ENCODE results near the gene PRKG1. TPM values are rescaled to one million over a fixed set of nuclear protein-coding genes. Genes with fewer than 3 reads are reported as not detected.

The PRKG1 gene
- total and polyA plus RNA-seq, 2 of the 4 experiments (the other 2 are of a cell fraction), result 3.5 to 18.3 TPM

DNA sequence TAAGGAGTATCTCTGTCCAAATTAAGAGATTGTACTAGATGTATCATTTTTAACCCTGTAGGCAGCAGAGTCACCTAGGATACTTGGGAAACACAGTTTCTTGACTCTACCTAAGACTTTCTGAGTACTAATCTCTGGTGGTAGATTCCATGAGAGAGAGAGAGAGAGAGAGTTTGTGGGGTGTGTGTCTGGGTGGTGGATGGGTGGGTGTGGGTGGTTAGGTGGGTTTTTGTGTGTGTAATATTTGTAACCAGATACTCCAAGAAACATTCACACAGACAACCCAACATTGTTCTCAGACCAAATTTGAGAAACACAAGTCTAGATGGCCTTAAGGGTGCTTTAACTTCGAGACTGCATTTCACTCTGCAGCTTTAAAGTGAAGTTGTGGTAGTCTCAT lies 215.2 kb downstream of the PRKG1 start:
- Histone ChIP-seq H4K20me1 (ENCODE audit: insufficient read depth, low read length) (no peaks in the 10 kb centered on the region; the same call in 1 of the 2 replicates), H2BK20ac (ENCODE audit: low read depth, low read length) (no peak overlapping the region), H4K5ac (ENCODE audit: low read depth, low read length) (no peak overlapping the region), H3K9me3 (ENCODE audit: control insufficient read depth, insufficient read depth, low read length) (no peaks in the 10 kb centered on the region), H3K4me3 (ENCODE audit: insufficient read depth, low read depth, low read length) (no peak overlapping the region), H3K27me3 (ENCODE audit: control insufficient read depth, insufficient read depth, low read length) (no peaks in the 10 kb centered on the region), H3K23ac (ENCODE audit: low read depth, low read length) (no peak overlapping the region), H3K27ac (ENCODE audit: insufficient read depth, low read length) (no peak overlapping the region), H2AK9ac (replicated peaks; ENCODE audit: low read depth, low read length, poor library complexity) (no peak overlapping the region), H3K79me1 (ENCODE audit: low read depth in 1 of 2, low read length in 2 of 2) (peaks cover 14 to 24% of the 10 kb centered on the region in 2 experiments), H3K4ac (ENCODE audit: low read depth, low read length) (no peak overlapping the region), H3K36me3 (ENCODE audit: control insufficient read depth, insufficient read depth, low read length) (peaks cover 1% of the 10 kb centered on the region; the same call in 1 of the 2 replicates), H3K18ac (ENCODE audit: low read depth, low read length) (no peak overlapping the region), H2BK5ac (ENCODE audit: low read depth, low read length, poor library complexity, severe bottlenecking) (no peak overlapping the region), H2AFZ (replicated peaks; ENCODE audit: low read length, poor library complexity) (no peak overlapping the region), H3K14ac (replicated peaks; ENCODE audit: low read depth, low read length) (no peak overlapping the region), H2BK120ac (ENCODE audit: low read depth, low read length) (no peak overlapping the region), H3K56ac (ENCODE audit: extremely low read depth, insufficient read depth, low read length) (no peak overlapping the region), H3K4me1 (ENCODE audit: control insufficient read depth, insufficient read depth, low read length) (no peaks in the 10 kb centered on the region), H4K91ac (ENCODE audit: insufficient read depth, low read depth, low read length) (no peak overlapping the region), H4K8ac (ENCODE audit: low read depth in 2 of 2, low read length in 2 of 2) (no peak overlapping the region), H3K4me2 (ENCODE audit: low read depth, low read length) (no peak overlapping the region), H2AK5ac (ENCODE audit: low read depth, low read length) (no peak overlapping the region), H2BK15ac (ENCODE audit: low read depth, low read length) (no peak overlapping the region), H3K9me1 (ENCODE audit: insufficient read depth, low read length) (no peaks in the 10 kb centered on the region), H3K9ac (ENCODE audit: low read depth, low read length) (no peak overlapping the region)
- BruUV-seq (replicated peaks), result no TSS peak
- POLR2A ChIA-PET (ENCODE audit: unreplicated experiment), result no interaction called here
- DNase-seq, result no peak
- WGBS, 2 experiments (ENCODE audit: extremely low coverage in 2 of 2, insufficient read length in 1 of 2), result no CpG with 5 or more reads among the region's 1 CpG
- dilution Hi-C loops (cut with HindIII; ENCODE audit: low sequenced_read_pairs, unreplicated experiment) (no loop called here), in situ Hi-C loops (cut with MboI; ENCODE audit: low sequenced_read_pairs) (no loop called here), intact Hi-C loops (cut with micrococcal nuclease) (no loop called here)
- TF ChIP-seq FOS (IDR thresholded peaks at IDR 0.05; ENCODE audit: low read depth, low read length) (no peak), SMC3 (IDR thresholded peaks at IDR 0.05; ENCODE audit: low read depth, low read length) (no peak), MAZ (IDR thresholded peaks at IDR 0.05; ENCODE audit: borderline replicate concordance, low read depth, low read length) (no peak), BHLHE40 (IDR thresholded peaks at IDR 0.05; ENCODE audit: low read depth, low read length) (no peak), NFE2L2 (IDR thresholded peaks at IDR 0.05; ENCODE audit: low read depth, low read length) (no peak), MAFK (IDR thresholded peaks at IDR 0.05; ENCODE audit: low read depth, low read length) (no peak), RAD21 (IDR thresholded peaks at IDR 0.05; ENCODE audit: low read length) (no peak), POLR2A (IDR thresholded peaks at IDR 0.05; ENCODE audit: low read depth, low read length) (no peak), RCOR1 (IDR thresholded peaks at IDR 0.05; ENCODE audit: insufficient replicate concordance, low read length) (no peak)
- TF ChIP-seq, protein P1, sequence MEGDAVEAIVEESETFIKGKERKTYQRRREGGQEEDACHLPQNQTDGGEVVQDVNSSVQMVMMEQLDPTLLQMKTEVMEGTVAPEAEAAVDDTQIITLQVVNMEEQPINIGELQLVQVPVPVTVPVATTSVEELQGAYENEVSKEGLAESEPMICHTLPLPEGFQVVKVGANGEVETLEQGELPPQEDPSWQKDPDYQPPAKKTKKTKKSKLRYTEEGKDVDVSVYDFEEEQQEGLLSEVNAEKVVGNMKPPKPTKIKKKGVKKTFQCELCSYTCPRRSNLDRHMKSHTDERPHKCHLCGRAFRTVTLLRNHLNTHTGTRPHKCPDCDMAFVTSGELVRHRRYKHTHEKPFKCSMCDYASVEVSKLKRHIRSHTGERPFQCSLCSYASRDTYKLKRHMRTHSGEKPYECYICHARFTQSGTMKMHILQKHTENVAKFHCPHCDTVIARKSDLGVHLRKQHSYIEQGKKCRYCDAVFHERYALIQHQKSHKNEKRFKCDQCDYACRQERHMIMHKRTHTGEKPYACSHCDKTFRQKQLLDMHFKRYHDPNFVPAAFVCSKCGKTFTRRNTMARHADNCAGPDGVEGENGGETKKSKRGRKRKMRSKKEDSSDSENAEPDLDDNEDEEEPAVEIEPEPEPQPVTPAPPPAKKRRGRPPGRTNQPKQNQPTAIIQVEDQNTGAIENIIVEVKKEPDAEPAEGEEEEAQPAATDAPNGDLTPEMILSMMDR (conservative IDR thresholded peaks at IDR 0.05; ENCODE audit: low read depth, low read length), result no peak
- ATAC-seq (ENCODE audit: low read depth), result no peak
- CTCF ChIA-PET, result no interaction called here
